Measurements from ENCODE around the gene DRC7. TPM values are rescaled to one million over a fixed set of nuclear protein-coding genes. Genes with fewer than 3 reads are reported as not detected.

The DRC7 gene
- total RNA-seq, 1 donor from 2014 or later: not detected

- no peak for DNase-seq (ENCODE audit: low spot score in 2 of 2)
- Histone ChIP-seq H3K4me1 (no peaks in the 10 kb centered on the region), H3K9me3 (no peaks in the 10 kb centered on the region), H3K27ac (no peak overlapping the region), H3K4me3 (no peak overlapping the region), H3K36me3 (no peaks in the 10 kb centered on the region), H3K27me3 (no peaks in the 10 kb centered on the region)
- intact Hi-C loops (cut with DNase I): no loop called here
- no peak for TF ChIP-seq CTCF (IDR thresholded peaks at IDR 0.05)
Observed at GRCh38 chr16:57722651-57723050, 28.0 kb downstream of the DRC7 start.

- Histone ChIP-seq H3K36me3 (no peaks in the 10 kb centered on the region), H3K27me3 (no peaks in the 10 kb centered on the region), H3K4me3 (no peak overlapping the region), H3K9me3 (no peaks in the 10 kb centered on the region), H3K4me1 (no peaks in the 10 kb centered on the region), H3K27ac (no peak overlapping the region)
- no peak for DNase-seq (ENCODE audit: low spot score in 2 of 2)
- TF ChIP-seq CTCF (IDR thresholded peaks at IDR 0.05): no peak
- intact Hi-C loops (cut with DNase I): no loop called here
Observed at GRCh38 chr16:57723170-57723569, 28.6 kb downstream of the DRC7 start.

GRCh38 chr16:57724531-57724930 is 29.9 kb downstream of the DRC7 start:
- intact Hi-C loops (cut with DNase I): no loop called here
- no peak overlapping the region for H3K27ac ChIP-seq
- H3K9me3 ChIP-seq: no peaks in the 10 kb centered on the region
- TF ChIP-seq CTCF (IDR thresholded peaks at IDR 0.05): no peak
- H3K4me3 ChIP-seq: no peak overlapping the region
- no peak for DNase-seq (ENCODE audit: low spot score in 2 of 2)
- no peaks in the 10 kb centered on the region for H3K27me3 ChIP-seq
- H3K4me1 ChIP-seq: no peaks in the 10 kb centered on the region
- no peaks in the 10 kb centered on the region for H3K36me3 ChIP-seq

- Histone ChIP-seq H3K27ac (no peak overlapping the region), H3K4me1 (no peaks in the 10 kb centered on the region), H3K4me3 (no peak overlapping the region), H3K36me3 (no peaks in the 10 kb centered on the region), H3K27me3 (no peaks in the 10 kb centered on the region), H3K9me3 (no peaks in the 10 kb centered on the region)
- TF ChIP-seq CTCF (IDR thresholded peaks at IDR 0.05): no peak
- intact Hi-C loops (cut with DNase I): no loop called here
- no peak for DNase-seq (ENCODE audit: low spot score in 2 of 2)
Observed at GRCh38 chr16:57725151-57725550, 30.5 kb downstream of the DRC7 start.

- no peaks in the 10 kb centered on the region for H3K9me3 ChIP-seq
- no peaks in the 10 kb centered on the region for H3K36me3 ChIP-seq
- H3K4me3 ChIP-seq: no peak overlapping the region
- DNase-seq (ENCODE audit: low spot score in 2 of 2): no peak
- no peaks in the 10 kb centered on the region for H3K4me1 ChIP-seq
- intact Hi-C loops (cut with DNase I): no loop called here
- H3K27ac ChIP-seq: no peak overlapping the region
- no peaks in the 10 kb centered on the region for H3K27me3 ChIP-seq
- no peak for TF ChIP-seq CTCF (IDR thresholded peaks at IDR 0.05)
Observed at GRCh38 chr16:57725554-57725953, 30.9 kb downstream of the DRC7 start.

- H3K27me3 ChIP-seq: no peaks in the 10 kb centered on the region
- H3K27ac ChIP-seq: no peak overlapping the region
- TF ChIP-seq CTCF (IDR thresholded peaks at IDR 0.05): no peak
- intact Hi-C loops (cut with DNase I): no loop called here
- no peak for DNase-seq (ENCODE audit: low spot score in 2 of 2)
- no peaks in the 10 kb centered on the region for H3K4me1 ChIP-seq
- H3K36me3 ChIP-seq: no peaks in the 10 kb centered on the region
- H3K9me3 ChIP-seq: no peaks in the 10 kb centered on the region
- no peak overlapping the region for H3K4me3 ChIP-seq
Observed at GRCh38 chr16:57725976-57726375, 31.4 kb downstream of the DRC7 start.
